Measurements from ENCODE around the gene RFT1. TPM values are rescaled to one million over a fixed set of nuclear protein-coding genes. Genes with fewer than 3 reads are reported as not detected.

Gene RFT1
- total RNA-seq, 1 donor from 2014 or later: 17.2 TPM

GRCh38 chr3:53072653-53073552 is 57.3 kb downstream of the RFT1 start:
- Mint-ChIP-seq H3K9me3 (no peaks in the 10 kb centered on the region), H3K27ac (no peak overlapping the region)

GRCh38 chr3:53071882-53072431 is 58.3 kb downstream of the RFT1 start:
- H3K4me3 ChIP-seq: no peak overlapping the region
- H3K4me3 Mint-ChIP-seq: peak overlapping the region; percentile 62

More at GRCh38 chr3:53072653-53073552, 57.3 kb downstream of the RFT1 start:
- Mint-ChIP-seq H3K27me3 (ENCODE audit: insufficient read depth, low read depth) (peaks cover 3% of the 10 kb centered on the region), H3K4me1 (peaks cover 26% of the 10 kb centered on the region), H3K4me3 (peak overlapping the region; percentile 62), H3K36me3 (no peaks in the 10 kb centered on the region)
- Histone ChIP-seq H4K20me1 (ENCODE audit: low read depth) (no peaks in the 10 kb centered on the region), H3K4me1 (peaks cover 11% of the 10 kb centered on the region), H3K27ac (no peak overlapping the region), H3K9me3 (ENCODE audit: low read depth) (no peaks in the 10 kb centered on the region), H3K4me2 (peak overlapping the region; percentile 74), H3K79me2 (ENCODE audit: low read depth) (no peaks in the 10 kb centered on the region), H3K9ac (no peak overlapping the region), H3K27me3 (no peaks in the 10 kb centered on the region), H3F3A (ENCODE audit: low read depth) (no peaks in the 10 kb centered on the region), H2AFZ (replicated peaks) (peak overlapping the region; percentile 98), H3K4me3 (peak overlapping the region; percentile 28), H3K36me3 (no peaks in the 10 kb centered on the region)
- no peak for TF ChIP-seq EZH2phosphoT487 (IDR thresholded peaks at IDR 0.05)
- TF ChIP-seq CTCF (IDR thresholded peaks at IDR 0.05): peak; percentile 94
- peak; percentile 93 for DNase-seq (ENCODE audit: low spot score)

GRCh38 chr3:53069422-53070068 is 60.7 kb downstream of the RFT1 start:
- Mint-ChIP-seq H3K27me3 (ENCODE audit: insufficient read depth, low read depth) (peaks cover 9% of the 10 kb centered on the region), H3K4me3 (no peak overlapping the region), H3K9me3 (no peaks in the 10 kb centered on the region), H3K27ac (no peak overlapping the region), H3K36me3 (no peaks in the 10 kb centered on the region), H3K4me1 (peaks cover 22% of the 10 kb centered on the region)
- Histone ChIP-seq H3K27ac (no peak overlapping the region), H4K20me1 (ENCODE audit: low read depth) (no peaks in the 10 kb centered on the region), H3K4me1 (peaks cover 11% of the 10 kb centered on the region), H2AFZ (replicated peaks) (no peak overlapping the region), H3K4me2 (no peak overlapping the region), H3K9ac (no peak overlapping the region), H3K4me3 (no peak overlapping the region), H3K27me3 (peaks cover 2% of the 10 kb centered on the region), H3K79me2 (ENCODE audit: low read depth) (no peaks in the 10 kb centered on the region), H3K36me3 (no peaks in the 10 kb centered on the region), H3K9me3 (ENCODE audit: low read depth) (no peaks in the 10 kb centered on the region), H3F3A (ENCODE audit: low read depth) (no peaks in the 10 kb centered on the region)
- TF ChIP-seq EZH2phosphoT487 (IDR thresholded peaks at IDR 0.05) (no peak), CTCF (IDR thresholded peaks at IDR 0.05) (no peak), EZH2 (IDR thresholded peaks at IDR 0.05) (no peak)
- peak; percentile 33 for DNase-seq (ENCODE audit: low spot score)

More at GRCh38 chr3:53071882-53072431, 58.3 kb downstream of the RFT1 start:
- no peaks in the 10 kb centered on the region for H4K20me1 ChIP-seq (ENCODE audit: low read depth)
- H3K9me3 ChIP-seq (ENCODE audit: low read depth): no peaks in the 10 kb centered on the region
- H3K4me2 ChIP-seq: peak overlapping the region; percentile 74
- Mint-ChIP-seq H3K36me3 (no peaks in the 10 kb centered on the region), H3K27me3 (ENCODE audit: insufficient read depth, low read depth) (peaks cover 6% of the 10 kb centered on the region), H3K4me1 (peaks cover 26% of the 10 kb centered on the region), H3K9me3 (no peaks in the 10 kb centered on the region), H3K27ac (no peak overlapping the region)
- no peaks in the 10 kb centered on the region for H3K36me3 ChIP-seq
- H3K4me1 ChIP-seq: peaks cover 11% of the 10 kb centered on the region
- no peaks in the 10 kb centered on the region for H3K79me2 ChIP-seq (ENCODE audit: low read depth)
- H3F3A ChIP-seq (ENCODE audit: low read depth): no peaks in the 10 kb centered on the region
- H2AFZ ChIP-seq (replicated peaks): no peak overlapping the region
- TF ChIP-seq EZH2 (IDR thresholded peaks at IDR 0.05): no peak
- TF ChIP-seq EZH2phosphoT487 (IDR thresholded peaks at IDR 0.05): no peak
- TF ChIP-seq CTCF (IDR thresholded peaks at IDR 0.05): no peak
- H3K27me3 ChIP-seq: no peaks in the 10 kb centered on the region
- no peak for DNase-seq (ENCODE audit: low spot score)
- H3K9ac ChIP-seq: no peak overlapping the region
- H3K27ac ChIP-seq: no peak overlapping the region

Data from neural progenitor cell (in vitro differentiated cells).